Kidney epithelial cell (primary cell): ENCODE results near the gene PAAF1. TPM values are rescaled to one million over a fixed set of nuclear protein-coding genes. Genes with fewer than 3 reads are reported as not detected.

Experiments
- DNase-seq: peaks from one replicate; pipeline ENCODE4 v3.0.0-alpha.2; 2010; ENCODE audit warnings: low read depth
- H3K27me3 ChIP-seq: 2 replicates; pipeline ENCODE4 v1.6.0; 2011; ENCODE audit warnings: low read length; ENCODE audit not compliant: control insufficient read depth, insufficient read depth
- H3K36me3 ChIP-seq: 2 replicates; pipeline ENCODE4 v1.5.1; 2011; ENCODE audit warnings: low read length; ENCODE audit not compliant: control insufficient read depth, insufficient read depth
- H3K4me3 ChIP-seq: 2 replicates; pipeline ENCODE4 v1.5.1; 2011; ENCODE audit warnings: low read depth, mild to moderate bottlenecking, control low read depth, low read length
- total RNA-seq: library from RNA; depleted of rRNA; stranded (reverse); fragments of >200 nt; gene quantifications from 2 replicates; pipeline ENCODE4 v1.2.3, GENCODE V29; 2015
- TF ChIP-seq, protein P1 (sequence below): IDR thresholded peaks from 2 replicates; pipeline ENCODE4 v1.5.1; 2011; ENCODE audit warnings: mild to moderate bottlenecking, moderate library complexity, low read length, control low read depth, inconsistent platforms; ENCODE audit not compliant: insufficient read depth, poor library complexity, severe bottlenecking

Gene PAAF1
- total RNA-seq, 1 donor from 2014 or later: 11.9 TPM

DNA sequence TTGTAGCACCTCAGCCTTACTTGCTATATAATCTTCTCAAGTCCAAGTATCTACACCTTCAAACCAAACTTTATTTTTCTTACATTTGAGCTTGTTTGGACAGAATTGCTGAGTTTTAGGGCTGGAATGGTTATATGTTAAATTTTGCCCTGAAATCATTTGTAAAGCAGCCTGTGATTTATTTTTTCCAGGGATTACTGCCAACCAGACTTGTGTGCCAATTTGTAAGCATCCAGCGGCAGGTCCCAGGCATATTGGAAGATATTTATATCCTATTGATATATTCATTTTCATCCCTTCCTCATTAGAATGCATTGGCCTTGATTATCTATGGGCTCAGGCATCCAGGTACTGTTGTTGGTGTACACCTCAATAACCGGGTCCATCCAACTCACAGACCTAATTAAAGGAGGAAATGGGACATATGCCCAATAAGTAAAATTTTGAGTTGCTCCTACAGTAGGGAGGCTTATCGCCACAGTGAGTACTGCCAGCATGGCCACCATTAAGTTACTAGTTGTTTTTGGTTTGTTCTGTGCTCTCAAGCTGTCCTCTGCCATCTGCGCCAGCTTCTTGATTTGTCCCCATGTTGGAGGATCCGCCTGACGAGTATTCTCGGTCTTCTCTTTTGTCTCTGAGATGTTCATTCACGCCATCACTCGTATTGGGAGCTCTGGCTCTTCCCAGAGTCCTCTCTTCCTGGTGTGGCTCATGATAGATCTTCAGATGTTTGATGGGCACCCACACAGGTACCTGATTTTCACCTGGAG is 64.2 kb downstream of the PAAF1 start:
- Histone ChIP-seq H3K27me3 (no peaks in the 10 kb centered on the region), H3K36me3 (no peaks in the 10 kb centered on the region), H3K4me3 (no peak overlapping the region)
- TF ChIP-seq, protein P1, sequence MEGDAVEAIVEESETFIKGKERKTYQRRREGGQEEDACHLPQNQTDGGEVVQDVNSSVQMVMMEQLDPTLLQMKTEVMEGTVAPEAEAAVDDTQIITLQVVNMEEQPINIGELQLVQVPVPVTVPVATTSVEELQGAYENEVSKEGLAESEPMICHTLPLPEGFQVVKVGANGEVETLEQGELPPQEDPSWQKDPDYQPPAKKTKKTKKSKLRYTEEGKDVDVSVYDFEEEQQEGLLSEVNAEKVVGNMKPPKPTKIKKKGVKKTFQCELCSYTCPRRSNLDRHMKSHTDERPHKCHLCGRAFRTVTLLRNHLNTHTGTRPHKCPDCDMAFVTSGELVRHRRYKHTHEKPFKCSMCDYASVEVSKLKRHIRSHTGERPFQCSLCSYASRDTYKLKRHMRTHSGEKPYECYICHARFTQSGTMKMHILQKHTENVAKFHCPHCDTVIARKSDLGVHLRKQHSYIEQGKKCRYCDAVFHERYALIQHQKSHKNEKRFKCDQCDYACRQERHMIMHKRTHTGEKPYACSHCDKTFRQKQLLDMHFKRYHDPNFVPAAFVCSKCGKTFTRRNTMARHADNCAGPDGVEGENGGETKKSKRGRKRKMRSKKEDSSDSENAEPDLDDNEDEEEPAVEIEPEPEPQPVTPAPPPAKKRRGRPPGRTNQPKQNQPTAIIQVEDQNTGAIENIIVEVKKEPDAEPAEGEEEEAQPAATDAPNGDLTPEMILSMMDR: no peak
- no peak for DNase-seq

DNA sequence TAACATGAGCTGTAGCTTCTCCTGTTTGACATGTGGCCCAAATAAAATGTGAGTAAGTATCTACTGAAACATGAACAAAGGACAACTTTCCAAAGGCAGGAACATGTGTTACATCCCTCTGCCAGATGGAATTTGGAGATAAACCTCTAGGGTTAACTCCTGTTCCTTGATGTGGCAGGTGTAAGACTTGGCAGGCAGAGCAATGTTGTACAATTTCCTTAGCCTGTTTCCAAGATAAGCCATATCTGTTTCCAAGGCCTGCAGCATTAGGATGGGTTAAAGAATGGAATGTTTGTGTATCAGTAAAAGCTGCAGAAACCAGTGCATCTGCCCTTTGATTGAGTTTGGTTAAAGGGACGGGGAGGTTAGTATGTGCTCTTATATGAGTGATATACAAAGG is 65.2 kb downstream of the PAAF1 start:
- TF ChIP-seq, protein P1: no peak
- H3K36me3 ChIP-seq: no peaks in the 10 kb centered on the region
- no peak overlapping the region for H3K4me3 ChIP-seq
- no peak for DNase-seq
- H3K27me3 ChIP-seq: no peaks in the 10 kb centered on the region

DNA sequence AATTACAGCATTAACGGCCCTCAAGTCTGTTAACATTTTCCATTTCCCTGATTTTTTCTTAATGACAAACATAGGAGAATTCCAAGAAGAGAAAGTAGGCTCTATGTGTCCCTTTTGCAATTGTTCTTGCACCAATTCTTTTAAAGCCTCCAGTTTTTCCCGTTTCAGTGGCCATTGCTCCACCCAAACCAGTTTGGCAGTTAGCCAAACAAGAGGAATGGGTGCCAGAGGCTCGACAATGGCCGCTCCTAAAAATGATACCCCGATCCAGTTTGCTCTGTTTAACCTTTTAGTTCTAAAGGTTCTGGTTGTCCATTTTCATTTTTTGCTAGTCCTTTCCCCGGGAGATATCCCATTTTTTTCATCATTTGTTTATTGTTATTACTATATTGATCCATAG is 67.3 kb downstream of the PAAF1 start:
- H3K4me3 ChIP-seq: no peak overlapping the region
- H3K36me3 ChIP-seq: no peaks in the 10 kb centered on the region
- TF ChIP-seq, protein P1: no peak
- no peaks in the 10 kb centered on the region for H3K27me3 ChIP-seq
- DNase-seq: no peak

DNA sequence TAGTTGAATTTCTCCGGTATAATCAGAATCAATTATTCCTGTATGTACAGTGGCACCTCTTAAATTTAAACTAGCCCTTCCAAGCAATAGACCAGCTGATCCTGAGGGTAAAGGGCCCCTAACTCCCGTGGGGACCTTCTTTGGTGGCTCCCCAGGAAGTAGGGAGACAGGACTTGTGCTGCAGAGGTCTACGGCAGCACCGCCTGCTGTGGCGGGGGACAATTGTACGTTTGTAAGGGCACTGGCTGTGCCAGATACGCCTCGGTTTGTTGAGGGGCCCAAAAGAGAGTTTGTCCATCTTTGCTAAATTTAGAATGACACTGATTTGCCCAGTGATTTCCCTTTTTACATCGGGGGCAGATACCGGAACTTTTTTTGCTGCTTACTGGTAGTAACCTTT is 68.1 kb downstream of the PAAF1 start:
- Histone ChIP-seq H3K36me3 (no peaks in the 10 kb centered on the region), H3K27me3 (no peaks in the 10 kb centered on the region), H3K4me3 (no peak overlapping the region)
- DNase-seq: no peak
- TF ChIP-seq, protein P1: no peak

DNA sequence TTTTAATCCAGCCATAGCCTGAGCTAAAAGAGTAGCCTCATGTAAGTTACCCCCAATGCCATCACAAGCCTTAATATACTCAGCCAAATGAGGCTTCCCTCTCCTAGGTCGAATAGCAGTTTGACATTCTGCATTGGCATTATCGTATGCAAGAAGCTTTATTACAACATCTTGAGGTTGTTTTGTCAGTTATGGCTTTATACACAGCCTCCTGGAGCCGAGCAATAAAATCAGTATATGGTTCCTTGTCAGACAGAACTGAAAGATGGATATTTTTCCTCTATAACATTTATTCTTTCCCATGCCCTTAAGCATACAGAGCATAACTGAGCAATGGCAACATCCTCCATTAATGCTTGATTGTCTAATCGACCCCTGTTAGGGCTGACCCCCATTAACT is 68.6 kb downstream of the PAAF1 start:
- no peak for DNase-seq
- Histone ChIP-seq H3K4me3 (no peak overlapping the region), H3K27me3 (no peaks in the 10 kb centered on the region), H3K36me3 (no peaks in the 10 kb centered on the region)
- TF ChIP-seq, protein P1: no peak
